ENCODE data around the gene SHC4. TPM values are rescaled to one million over a fixed set of nuclear protein-coding genes. Genes with fewer than 3 reads are reported as not detected.
A peak's percentile ranks its signal among the peaks of the same experiment; 100 is the strongest.

Gene SHC4
- total RNA-seq, 2 donors from 2014 or later: 0.29 to 0.58 TPM

DNA sequence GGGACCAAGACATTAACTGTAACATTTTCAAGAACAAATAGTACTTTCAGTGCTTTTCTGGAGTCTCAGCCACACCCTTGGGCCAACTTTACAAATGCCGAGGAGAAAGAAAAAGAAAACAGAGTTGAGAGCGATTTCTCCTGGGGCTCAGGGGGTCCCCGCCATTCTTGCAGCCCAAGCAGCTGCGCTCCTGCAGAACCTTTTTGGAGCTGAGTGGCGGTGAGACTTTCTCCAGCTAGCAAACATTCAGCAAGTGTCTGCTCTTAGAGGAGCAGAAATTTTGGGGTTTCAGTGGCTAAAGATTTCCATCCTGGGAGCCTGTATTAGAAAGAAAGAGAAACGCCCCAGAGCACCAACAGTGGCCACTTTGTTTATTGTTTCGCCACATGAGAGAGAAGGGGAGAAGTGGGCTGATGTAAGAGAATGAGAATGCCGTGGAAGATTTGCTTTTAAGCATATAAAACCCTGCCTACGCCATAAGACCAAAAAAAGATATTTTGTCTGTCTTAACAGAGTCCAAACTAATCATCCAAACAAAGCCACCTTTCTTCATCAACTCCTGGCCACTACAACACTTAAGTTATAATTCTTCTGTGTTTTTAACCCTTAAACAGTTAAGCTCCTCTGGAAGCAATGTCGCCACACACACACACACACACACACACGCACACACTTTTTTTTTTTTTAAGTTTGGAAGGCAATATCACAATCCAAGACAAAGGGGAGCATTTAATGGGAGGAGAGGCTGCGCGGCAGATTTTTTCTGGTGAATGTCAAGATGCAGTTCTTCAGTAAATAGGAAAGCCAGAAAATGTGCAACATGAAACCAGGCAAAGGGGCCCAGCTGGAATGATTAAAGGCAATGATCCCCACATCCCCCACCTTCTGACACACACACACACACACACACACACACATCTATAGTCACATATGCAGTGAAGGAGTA lies 66.6 kb downstream of the SHC4 start:
- Mint-ChIP-seq H3K27ac (no peak overlapping the region), H3K4me3 (no peak overlapping the region), H3K9me3 (no peaks in the 10 kb centered on the region), H3K4me1 (peaks cover 5% of the 10 kb centered on the region), H3K27me3 (ENCODE audit: insufficient read depth) (no peaks in the 10 kb centered on the region), H3K36me3 (ENCODE audit: low read depth) (no peaks in the 10 kb centered on the region)
- Histone ChIP-seq H3K9ac (ENCODE audit: extremely low read depth, low read length, poor library complexity, severe bottlenecking) (no peak overlapping the region), H3K4me3 (ENCODE audit: low read length) (no peak overlapping the region), H3K36me3 (ENCODE audit: control insufficient read depth, insufficient read depth, low read length) (no peaks in the 10 kb centered on the region), H3K4me1 (ENCODE audit: control insufficient read depth, insufficient read depth, low read length) (no peaks in the 10 kb centered on the region), H3K27ac (ENCODE audit: low read depth, low read length) (peak overlapping the region; percentile 93), H3K27me3 (ENCODE audit: control insufficient read depth, insufficient read depth, low read length, poor library complexity, severe bottlenecking) (no peaks in the 10 kb centered on the region), H3K9me3 (ENCODE audit: control insufficient read depth, low read length) (no peaks in the 10 kb centered on the region)
- WGBS, 2 experiments (ENCODE audit: insufficient coverage in 1 of 2, insufficient read length in 1 of 2): 76 to 80% methylated on average over 6 to 13 of the region's 13 CpGs
- TF ChIP-seq CTCF (conservative IDR thresholded peaks at IDR 0.05): no peak
- no peak for DNase-seq

GRCh38 chr15:48893311-48893710 lies 70.4 kb downstream of the SHC4 start:
- Mint-ChIP-seq H3K9me3 (no peaks in the 10 kb centered on the region), H3K4me3 (no peak overlapping the region), H3K27ac (no peak overlapping the region), H3K27me3 (ENCODE audit: insufficient read depth) (no peaks in the 10 kb centered on the region), H3K36me3 (ENCODE audit: low read depth) (no peaks in the 10 kb centered on the region), H3K4me1 (peaks cover 5% of the 10 kb centered on the region)
- no peak for DNase-seq
- Histone ChIP-seq H3K27ac (ENCODE audit: low read depth, low read length) (no peak overlapping the region), H3K27me3 (ENCODE audit: control insufficient read depth, insufficient read depth, low read length, poor library complexity, severe bottlenecking) (no peaks in the 10 kb centered on the region), H3K4me3 (ENCODE audit: low read length) (no peak overlapping the region), H3K9me3 (ENCODE audit: control insufficient read depth, low read length) (no peaks in the 10 kb centered on the region), H3K36me3 (ENCODE audit: control insufficient read depth, insufficient read depth, low read length) (no peaks in the 10 kb centered on the region), H3K4me1 (ENCODE audit: control insufficient read depth, insufficient read depth, low read length) (no peaks in the 10 kb centered on the region), H3K9ac (ENCODE audit: extremely low read depth, low read length, poor library complexity, severe bottlenecking) (no peak overlapping the region)
- WGBS, 2 experiments (ENCODE audit: insufficient coverage in 1 of 2, insufficient read length in 1 of 2): 85 to 94% methylated on average over 2 of the region's 3 CpGs
- TF ChIP-seq CTCF (conservative IDR thresholded peaks at IDR 0.05): no peak

DNA sequence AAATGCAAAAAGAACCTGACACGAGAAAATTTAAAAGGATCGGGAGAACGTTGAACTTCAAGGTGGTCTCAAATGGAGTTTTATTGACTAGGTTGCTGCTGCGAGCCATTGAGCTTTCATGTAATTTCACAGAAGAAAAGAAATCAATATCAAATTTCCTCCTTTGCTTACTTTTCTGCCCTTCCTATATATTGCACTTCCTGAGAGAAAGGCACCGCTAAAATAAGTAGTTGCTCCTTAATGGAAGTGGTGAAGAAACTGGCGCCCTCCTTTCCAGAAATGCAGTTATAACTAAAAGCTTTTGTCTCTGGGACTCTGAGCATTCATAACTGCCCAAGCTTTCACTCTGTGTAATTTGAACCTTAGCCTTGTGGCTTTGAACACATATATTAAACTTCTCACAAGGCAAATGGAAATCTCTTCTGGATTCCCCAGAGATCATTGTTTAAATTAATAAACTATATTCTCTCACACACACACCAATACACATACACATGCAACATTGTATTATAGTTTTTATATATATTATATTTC lies 72.4 kb downstream of the SHC4 start:
- no peak overlapping the region for H3K27ac Mint-ChIP-seq
- no peak for DNase-seq
- no peaks in the 10 kb centered on the region for H3K36me3 Mint-ChIP-seq (ENCODE audit: low read depth)
- no peaks in the 10 kb centered on the region for H3K4me1 Mint-ChIP-seq
- TF ChIP-seq CTCF (conservative IDR thresholded peaks at IDR 0.05): no peak
- Histone ChIP-seq H3K4me3 (ENCODE audit: low read length) (no peak overlapping the region), H3K9ac (ENCODE audit: extremely low read depth, low read length, poor library complexity, severe bottlenecking) (no peak overlapping the region), H3K9me3 (ENCODE audit: control insufficient read depth, low read length) (no peaks in the 10 kb centered on the region), H3K4me1 (ENCODE audit: control insufficient read depth, insufficient read depth, low read length) (no peaks in the 10 kb centered on the region), H3K27me3 (ENCODE audit: control insufficient read depth, insufficient read depth, low read length, poor library complexity, severe bottlenecking) (no peaks in the 10 kb centered on the region), H3K36me3 (ENCODE audit: control insufficient read depth, insufficient read depth, low read length) (no peaks in the 10 kb centered on the region), H3K27ac (ENCODE audit: low read depth, low read length) (no peak overlapping the region)
- 93 to 94% methylated on average over 4 to 6 of the region's 6 CpGs for WGBS, 2 experiments (ENCODE audit: insufficient coverage in 1 of 2, insufficient read length in 1 of 2)
- H3K4me3 Mint-ChIP-seq: no peak overlapping the region
- no peaks in the 10 kb centered on the region for H3K9me3 Mint-ChIP-seq
- H3K27me3 Mint-ChIP-seq (ENCODE audit: insufficient read depth): no peaks in the 10 kb centered on the region

Measured in endodermal cell (in vitro differentiated cells).